G401 (cell line): ENCODE results near the gene CAPN9. TPM values are rescaled to one million over a fixed set of nuclear protein-coding genes. Genes with fewer than 3 reads are reported as not detected.

Experiments used
- DNase-seq: peaks from one replicate; pipeline ENCODE4 v3.0.0-alpha.2; 2015; ENCODE audit warnings: low spot score
- in situ Hi-C: cut with HindIII; loops from 2 replicates; pipeline ENCODE4 v1.10.0; 2016; ENCODE audit warnings: low sequenced_read_pairs, mixed read lengths
- total RNA-seq: library from RNA; depleted of rRNA; stranded (reverse); fragments of >200 nt; shearing (Covaris generic); gene quantifications from 2 replicates; pipeline ENCODE4 v1.2.3, GENCODE V29; 2014

The CAPN9 gene
- total RNA-seq, 1 experiment from 2014 or later, result 0.20 TPM

- DNase-seq, result no peak
- in situ Hi-C loops, result no loop called here
Observed at GRCh38 chr1:230788561-230789275, 41.5 kb downstream of the CAPN9 start.

- DNase-seq, result no peak
- in situ Hi-C loops, result no loop called here
Observed at GRCh38 chr1:230790026-230790425, 42.8 kb downstream of the CAPN9 start.

GRCh38 chr1:230791986-230792564 lies 44.9 kb downstream of the CAPN9 start:
- in situ Hi-C loops, result no loop called here
- no peak for DNase-seq

GRCh38 chr1:230792691-230793462 lies 45.7 kb downstream of the CAPN9 start:
- DNase-seq, result peak; percentile 21
- in situ Hi-C loops, result no loop called here

- DNase-seq, result no peak
- in situ Hi-C loops, result no loop called here
Observed at GRCh38 chr1:230793463-230793745, 46.2 kb downstream of the CAPN9 start.

GRCh38 chr1:230794431-230794830 lies 47.2 kb downstream of the CAPN9 start:
- in situ Hi-C loops, result no loop called here
- peak; percentile 72 for DNase-seq

- DNase-seq, result no peak
- in situ Hi-C loops, result no loop called here
Observed at GRCh38 chr1:230794871-230795605, 47.9 kb downstream of the CAPN9 start.

- in situ Hi-C loops, result no loop called here
- no peak for DNase-seq
Observed at GRCh38 chr1:230796626-230797025, 49.4 kb downstream of the CAPN9 start.

- DNase-seq, result no peak
- in situ Hi-C loops, result no loop called here
Observed at GRCh38 chr1:230797376-230797920, 50.3 kb downstream of the CAPN9 start.

GRCh38 chr1:230797942-230798365 lies 50.8 kb downstream of the CAPN9 start:
- DNase-seq, result peak; percentile 61
- in situ Hi-C loops, result no loop called here

- in situ Hi-C loops, result no loop called here
- DNase-seq, result no peak
Observed at GRCh38 chr1:230798491-230798890, 51.3 kb downstream of the CAPN9 start.

GRCh38 chr1:230800891-230801840 lies 54.0 kb downstream of the CAPN9 start:
- in situ Hi-C loops, result no loop called here
- DNase-seq, result no peak

- no peak for DNase-seq
- in situ Hi-C loops, result no loop called here
Observed at GRCh38 chr1:230804396-230804795, 57.2 kb downstream of the CAPN9 start.

GRCh38 chr1:230806552-230806951 lies 59.4 kb downstream of the CAPN9 start:
- DNase-seq, result no peak
- in situ Hi-C loops, result no loop called here

- peak; percentile 49 for DNase-seq
- in situ Hi-C loops, result no loop called here
Observed at GRCh38 chr1:230807029-230807428, 59.8 kb downstream of the CAPN9 start.

- peak; percentile 27 for DNase-seq
- in situ Hi-C loops, result no loop called here
Observed at GRCh38 chr1:230807561-230808280, 60.5 kb downstream of the CAPN9 start.

- no peak for DNase-seq
- in situ Hi-C loops, result no loop called here
Observed at GRCh38 chr1:230808281-230808872, 61.2 kb downstream of the CAPN9 start.
